SW 1271 (cell line): Measurements from ENCODE around the gene TMEM100.
A peak's percentile ranks its signal among the peaks of the same experiment; 100 is the strongest.

Experiments used
- DNase-seq, 2 experiments: peaks; one replicate each; lab custom pipeline; 2025; lab: John Stamatoyannopoulos, UW

The TMEM100 gene

GRCh38 chr17:55743103-55743679 is 20.5 kb upstream of the TMEM100 start:
- peak in 1 of 2 experiments; percentile 4 for DNase-seq

- no peak for DNase-seq
These were observed 19.8 kb upstream of the TMEM100 start for GRCh38 chr17:55742272-55743102.

- no peak for DNase-seq
These were observed 18.7 kb upstream of the TMEM100 start for GRCh38 chr17:55741356-55741700.

GRCh38 chr17:55740511-55741355 is 18.1 kb upstream of the TMEM100 start:
- no peak for DNase-seq

- no peak for DNase-seq
These were observed 15.4 kb upstream of the TMEM100 start for GRCh38 chr17:55737976-55738501.

GRCh38 chr17:55735731-55736405 is 13.2 kb upstream of the TMEM100 start:
- DNase-seq = peak in 1 of 2 experiments; percentile 30

GRCh38 chr17:55734128-55734781 is 11.6 kb upstream of the TMEM100 start:
- DNase-seq = no peak

GRCh38 chr17:55731586-55732250 is 9.1 kb upstream of the TMEM100 start:
- DNase-seq = no peak

GRCh38 chr17:55730808-55731207 is 8.1 kb upstream of the TMEM100 start:
- no peak for DNase-seq

GRCh38 chr17:55730380-55730779 is 7.7 kb upstream of the TMEM100 start:
- DNase-seq = no peak

GRCh38 chr17:55729484-55729883 is 6.8 kb upstream of the TMEM100 start:
- no peak for DNase-seq

GRCh38 chr17:55728833-55729232 is 6.2 kb upstream of the TMEM100 start:
- DNase-seq = no peak

- DNase-seq = no peak
These were observed 5.7 kb upstream of the TMEM100 start for GRCh38 chr17:55728361-55728760.

- DNase-seq = no peak
These were observed 5.3 kb upstream of the TMEM100 start for GRCh38 chr17:55727920-55728319.

GRCh38 chr17:55727275-55727674 is 4.6 kb upstream of the TMEM100 start:
- no peak for DNase-seq

- DNase-seq = no peak
These were observed 3.8 kb upstream of the TMEM100 start for GRCh38 chr17:55726440-55726839.

GRCh38 chr17:55723488-55723848 is 804 bp upstream of the TMEM100 start:
- no peak for DNase-seq

- DNase-seq = no peak
These were observed 488 bp downstream of the TMEM100 start for GRCh38 chr17:55722016-55722736.

GRCh38 chr17:55720919-55721836 is 1.5 kb downstream of the TMEM100 start:
- DNase-seq = no peak
